ENCODE data around the gene ITPKB. TPM values are rescaled to one million over a fixed set of nuclear protein-coding genes. Genes with fewer than 3 reads are reported as not detected.

ITPKB gene
- polyA plus RNA-seq, 4 donors, result 1.8 to 9.6 (median 5.4) TPM

- peak in 1 of 2 donors; percentile 35 for DNase-seq
- H3K27me3 ChIP-seq (ENCODE audit: control insufficient read depth in 3 of 3, insufficient read depth in 3 of 3, low read length in 3 of 3), result no peaks in the 10 kb centered on the region
- no peak overlapping the region for H3K4me3 ChIP-seq (ENCODE audit: low read depth in 1 of 3, low read length in 3 of 3)
- FAIRE-seq, result no peak
- H3K36me3 ChIP-seq (ENCODE audit: control insufficient read depth in 3 of 3, insufficient read depth in 2 of 3, low read depth in 1 of 3, low read length in 3 of 3), result peaks cover 0 to 10% (median 0%) of the 10 kb centered on the region in 3 donors
- peak overlapping the region in 2 of 3 donors; percentile 78 to 93 for H3K27ac ChIP-seq (ENCODE audit: low read depth in 1 of 3, low read length in 2 of 3)
- 56 to 88% (median 82%) methylated on average over 15 of the region's 15 CpGs for WGBS, 3 donors
- peaks cover 0 to 33% (median 30%) of the 10 kb centered on the region in 3 donors for H3K4me1 ChIP-seq (ENCODE audit: control insufficient read depth in 3 of 3, insufficient read depth in 2 of 3, low read depth in 1 of 3, low read length in 2 of 3)
- no peaks in the 10 kb centered on the region for H3K9me3 ChIP-seq (ENCODE audit: control insufficient read depth in 2 of 2, insufficient read depth in 1 of 2, low read depth in 1 of 2, low read length in 1 of 2)
Observed at GRCh38 chr1:226664413-226665101, 74.5 kb downstream of the ITPKB start.

DNA sequence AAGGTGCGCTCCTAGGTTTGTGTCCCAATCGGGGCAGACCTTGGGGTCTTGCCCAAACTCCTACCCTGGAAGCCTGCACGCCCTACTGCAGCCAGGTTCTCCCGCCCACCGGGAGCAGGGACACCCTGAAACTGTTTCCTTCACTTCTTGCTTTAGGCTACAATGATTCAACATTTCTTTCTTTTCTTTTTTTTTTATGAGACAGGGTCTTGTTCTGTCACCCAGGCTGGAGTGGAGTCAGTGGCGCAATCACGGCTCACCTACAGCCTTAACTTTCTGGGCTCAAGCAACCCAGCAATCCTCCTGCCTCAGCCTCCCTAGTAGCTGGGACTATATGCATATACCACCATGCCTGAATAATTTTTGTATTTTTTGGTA is 75.8 kb downstream of the ITPKB start:
- H3K4me1 ChIP-seq (ENCODE audit: control insufficient read depth in 3 of 3, insufficient read depth in 2 of 3, low read depth in 1 of 3, low read length in 2 of 3), result peaks cover 0 to 33% (median 30%) of the 10 kb centered on the region in 3 donors
- DNase-seq (no peak), FAIRE-seq (no peak)
- H3K27ac ChIP-seq (ENCODE audit: low read depth in 1 of 3, low read length in 2 of 3), result peak overlapping the region in 2 of 3 donors; percentile 51 to 93
- 75 to 78% (median 77%) methylated on average over 7 of the region's 7 CpGs for WGBS, 3 donors
- H3K27me3 ChIP-seq (ENCODE audit: control insufficient read depth in 3 of 3, insufficient read depth in 3 of 3, low read length in 3 of 3), result no peaks in the 10 kb centered on the region
- no peaks in the 10 kb centered on the region for H3K9me3 ChIP-seq (ENCODE audit: control insufficient read depth in 2 of 2, insufficient read depth in 1 of 2, low read depth in 1 of 2, low read length in 1 of 2)
- H3K4me3 ChIP-seq (ENCODE audit: low read depth in 1 of 3, low read length in 3 of 3), result no peak overlapping the region
- H3K36me3 ChIP-seq (ENCODE audit: control insufficient read depth in 3 of 3, insufficient read depth in 2 of 3, low read depth in 1 of 3, low read length in 3 of 3), result peaks cover 0 to 10% (median 0%) of the 10 kb centered on the region in 3 donors

- WGBS, 3 donors, result 37 to 72% (median 56%) methylated on average over 13 of the region's 13 CpGs
- Histone ChIP-seq H3K27me3 (ENCODE audit: control insufficient read depth in 3 of 3, insufficient read depth in 3 of 3, low read length in 3 of 3) (no peaks in the 10 kb centered on the region), H3K9me3 (ENCODE audit: control insufficient read depth in 2 of 2, insufficient read depth in 1 of 2, low read depth in 1 of 2, low read length in 1 of 2) (no peaks in the 10 kb centered on the region), H3K4me3 (ENCODE audit: low read depth in 1 of 3, low read length in 3 of 3) (no peak overlapping the region), H3K36me3 (ENCODE audit: control insufficient read depth in 3 of 3, insufficient read depth in 2 of 3, low read depth in 1 of 3, low read length in 3 of 3) (peaks cover 0 to 10% (median 0%) of the 10 kb centered on the region in 3 donors), H3K27ac (ENCODE audit: low read depth in 1 of 3, low read length in 2 of 3) (peak overlapping the region in 2 of 3 donors; percentile 51 to 93), H3K4me1 (ENCODE audit: control insufficient read depth in 3 of 3, insufficient read depth in 2 of 3, low read depth in 1 of 3, low read length in 2 of 3) (peaks cover 0 to 33% (median 30%) of the 10 kb centered on the region in 3 donors)
- FAIRE-seq, result no peak
- peak; percentile 31 to 52 for DNase-seq
Observed at GRCh38 chr1:226662642-226663326, 76.3 kb downstream of the ITPKB start.

DNA sequence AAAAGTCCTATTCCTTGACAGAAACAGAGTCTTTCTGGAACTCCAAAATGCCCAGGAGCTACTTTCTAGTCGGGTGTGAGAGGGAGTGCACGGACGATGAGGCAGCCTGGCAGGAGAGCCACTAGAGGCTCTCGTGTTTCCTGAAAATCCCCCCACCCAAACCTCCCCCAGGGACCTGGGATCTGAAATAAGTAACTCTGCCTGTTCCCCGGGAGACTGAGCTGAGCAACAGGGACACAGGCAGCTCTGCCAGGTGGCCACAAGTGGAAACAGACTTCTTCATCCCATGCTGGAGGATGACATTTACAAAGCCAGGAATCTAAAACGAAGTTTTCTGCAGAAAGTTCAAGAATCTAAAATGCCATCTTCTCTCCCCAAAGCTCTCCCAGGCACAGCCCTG is 77.1 kb downstream of the ITPKB start:
- peaks cover 0 to 10% (median 0%) of the 10 kb centered on the region in 3 donors for H3K36me3 ChIP-seq (ENCODE audit: control insufficient read depth in 3 of 3, insufficient read depth in 2 of 3, low read depth in 1 of 3, low read length in 3 of 3)
- H3K4me3 ChIP-seq (ENCODE audit: low read depth in 1 of 3, low read length in 3 of 3), result no peak overlapping the region
- DNase-seq, result no peak
- H3K27me3 ChIP-seq (ENCODE audit: control insufficient read depth in 3 of 3, insufficient read depth in 3 of 3, low read length in 3 of 3), result no peaks in the 10 kb centered on the region
- no peak for FAIRE-seq
- peaks cover 0 to 35% (median 34%) of the 10 kb centered on the region in 3 donors for H3K4me1 ChIP-seq (ENCODE audit: control insufficient read depth in 3 of 3, insufficient read depth in 2 of 3, low read depth in 1 of 3, low read length in 2 of 3)
- peak overlapping the region in 2 of 3 donors; percentile 51 to 65 for H3K27ac ChIP-seq (ENCODE audit: low read depth in 1 of 3, low read length in 2 of 3)
- WGBS, 3 donors, result 37 to 77% (median 70%) methylated on average over 6 of the region's 6 CpGs
- no peaks in the 10 kb centered on the region for H3K9me3 ChIP-seq (ENCODE audit: control insufficient read depth in 2 of 2, insufficient read depth in 1 of 2, low read depth in 1 of 2, low read length in 1 of 2)

GRCh38 chr1:226661271-226661670 is 77.8 kb downstream of the ITPKB start:
- peaks cover 0 to 42% (median 39%) of the 10 kb centered on the region in 3 donors for H3K4me1 ChIP-seq (ENCODE audit: control insufficient read depth in 3 of 3, insufficient read depth in 2 of 3, low read depth in 1 of 3, low read length in 2 of 3)
- H3K27me3 ChIP-seq (ENCODE audit: control insufficient read depth in 3 of 3, insufficient read depth in 3 of 3, low read length in 3 of 3), result no peaks in the 10 kb centered on the region
- DNase-seq (no peak), FAIRE-seq (no peak)
- 77 to 92% (median 80%) methylated on average over 2 of the region's 2 CpGs for WGBS, 3 donors
- peaks cover 0 to 10% (median 0%) of the 10 kb centered on the region in 3 donors for H3K36me3 ChIP-seq (ENCODE audit: control insufficient read depth in 3 of 3, insufficient read depth in 2 of 3, low read depth in 1 of 3, low read length in 3 of 3)
- H3K4me3 ChIP-seq (ENCODE audit: low read depth in 1 of 3, low read length in 3 of 3), result no peak overlapping the region
- no peaks in the 10 kb centered on the region for H3K9me3 ChIP-seq (ENCODE audit: control insufficient read depth in 2 of 2, insufficient read depth in 1 of 2, low read depth in 1 of 2, low read length in 1 of 2)
- H3K27ac ChIP-seq (ENCODE audit: low read depth in 1 of 3, low read length in 2 of 3), result peak overlapping the region in 1 of 3 donors; percentile 65

GRCh38 chr1:226660410-226661182 is 78.5 kb downstream of the ITPKB start:
- Histone ChIP-seq H3K27me3 (ENCODE audit: control insufficient read depth in 3 of 3, insufficient read depth in 3 of 3, low read length in 3 of 3) (no peaks in the 10 kb centered on the region), H3K36me3 (ENCODE audit: control insufficient read depth in 3 of 3, insufficient read depth in 2 of 3, low read depth in 1 of 3, low read length in 3 of 3) (peaks cover 0 to 11% (median 0%) of the 10 kb centered on the region in 3 donors), H3K27ac (ENCODE audit: low read depth in 1 of 3, low read length in 2 of 3) (peak overlapping the region; percentile 6 to 65 (median 42)), H3K4me1 (ENCODE audit: control insufficient read depth in 3 of 3, insufficient read depth in 2 of 3, low read depth in 1 of 3, low read length in 2 of 3) (peaks cover 0 to 46% (median 40%) of the 10 kb centered on the region in 3 donors), H3K9me3 (ENCODE audit: control insufficient read depth in 2 of 2, insufficient read depth in 1 of 2, low read depth in 1 of 2, low read length in 1 of 2) (no peaks in the 10 kb centered on the region), H3K4me3 (ENCODE audit: low read depth in 1 of 3, low read length in 3 of 3) (no peak overlapping the region)
- DNase-seq (no peak), FAIRE-seq (no peak)
- WGBS, 3 donors, result 61 to 84% (median 72%) methylated on average over 17 of the region's 17 CpGs

DNA sequence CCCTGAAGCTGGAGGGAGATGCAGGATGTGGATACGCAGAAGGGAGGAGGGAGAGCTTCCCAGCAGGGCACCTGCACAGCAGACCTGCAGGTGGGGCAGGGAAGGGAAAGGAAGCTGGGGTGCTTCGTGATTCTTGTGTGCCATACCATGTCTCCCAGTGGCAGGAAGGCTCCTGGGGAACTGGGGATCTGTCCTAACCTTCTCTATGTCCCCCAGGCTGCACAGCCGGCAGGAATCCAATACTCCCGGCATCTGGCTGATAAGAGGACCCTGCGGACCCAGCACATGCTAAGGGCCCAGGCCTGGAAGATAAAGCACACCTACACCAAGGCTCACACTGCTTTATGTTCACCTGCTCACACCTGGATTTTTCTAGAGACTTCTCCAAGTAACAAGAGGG is 79.4 kb downstream of the ITPKB start:
- Histone ChIP-seq H3K4me3 (ENCODE audit: low read depth in 1 of 3, low read length in 3 of 3) (no peak overlapping the region), H3K27me3 (ENCODE audit: control insufficient read depth in 3 of 3, insufficient read depth in 3 of 3, low read length in 3 of 3) (no peaks in the 10 kb centered on the region), H3K4me1 (ENCODE audit: control insufficient read depth in 3 of 3, insufficient read depth in 2 of 3, low read depth in 1 of 3, low read length in 2 of 3) (peaks cover 0 to 48% (median 40%) of the 10 kb centered on the region in 3 donors), H3K9me3 (ENCODE audit: control insufficient read depth in 2 of 2, insufficient read depth in 1 of 2, low read depth in 1 of 2, low read length in 1 of 2) (no peaks in the 10 kb centered on the region), H3K27ac (ENCODE audit: low read depth in 1 of 3, low read length in 2 of 3) (peak overlapping the region in 1 of 3 donors; percentile 65), H3K36me3 (ENCODE audit: control insufficient read depth in 3 of 3, insufficient read depth in 2 of 3, low read depth in 1 of 3, low read length in 3 of 3) (peaks cover 0 to 9% (median 0%) of the 10 kb centered on the region in 3 donors)
- FAIRE-seq, result no peak
- 76 to 90% (median 86%) methylated on average over 5 of the region's 5 CpGs for WGBS, 3 donors
- no peak for DNase-seq

- H3K9me3 ChIP-seq (ENCODE audit: control insufficient read depth in 2 of 2, insufficient read depth in 1 of 2, low read depth in 1 of 2, low read length in 1 of 2), result no peaks in the 10 kb centered on the region
- H3K27me3 ChIP-seq (ENCODE audit: control insufficient read depth in 3 of 3, insufficient read depth in 3 of 3, low read length in 3 of 3), result no peaks in the 10 kb centered on the region
- FAIRE-seq (no peak), DNase-seq (no peak)
- H3K27ac ChIP-seq (ENCODE audit: low read depth in 1 of 3, low read length in 2 of 3), result no peak overlapping the region
- H3K36me3 ChIP-seq (ENCODE audit: control insufficient read depth in 3 of 3, insufficient read depth in 2 of 3, low read depth in 1 of 3, low read length in 3 of 3), result peaks cover 0 to 9% (median 0%) of the 10 kb centered on the region in 3 donors
- H3K4me1 ChIP-seq (ENCODE audit: control insufficient read depth in 3 of 3, insufficient read depth in 2 of 3, low read depth in 1 of 3, low read length in 2 of 3), result peaks cover 0 to 49% (median 43%) of the 10 kb centered on the region in 3 donors
- WGBS, 3 donors, result 87 to 94% (median 91%) methylated on average over 5 of the region's 5 CpGs
- no peak overlapping the region for H3K4me3 ChIP-seq (ENCODE audit: low read depth in 1 of 3, low read length in 3 of 3)
Observed at GRCh38 chr1:226659136-226659535, 79.9 kb downstream of the ITPKB start.

All from small intestine (tissue), 7 donors.